ENCODE results near the gene KCNAB1. TPM values are rescaled to one million over a fixed set of nuclear protein-coding genes. Genes with fewer than 3 reads are reported as not detected.

The KCNAB1 gene
- total RNA-seq, 3 donors from 2014 or later, result 3.9 to 8.3 (median 5.4) TPM

DNA sequence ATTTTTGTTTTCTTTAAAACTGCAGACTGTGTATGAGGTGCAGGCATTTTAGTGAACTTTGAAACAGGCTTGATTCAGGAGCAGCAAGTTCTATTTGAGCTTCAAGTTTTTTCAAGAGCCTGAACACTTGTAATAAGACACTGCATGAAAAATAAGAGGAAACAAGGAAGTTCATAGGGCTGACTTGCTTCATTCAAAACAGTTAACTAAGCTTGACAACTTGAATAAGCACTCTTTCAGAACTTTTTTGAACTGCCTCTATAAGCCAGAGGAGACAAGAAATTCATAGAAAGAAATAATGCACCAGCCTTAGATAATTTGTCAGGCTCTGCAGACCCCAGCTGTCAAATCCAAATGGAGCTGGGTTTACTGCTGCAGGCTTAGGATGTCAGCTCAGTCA, 304.4 kb downstream of the KCNAB1 start:
- TF ChIP-seq POLR2A (IDR thresholded peaks at IDR 0.05) (no peak), POLR2AphosphoS5 (IDR thresholded peaks at IDR 0.05) (no peak)
- TF ChIP-seq, protein P1, sequence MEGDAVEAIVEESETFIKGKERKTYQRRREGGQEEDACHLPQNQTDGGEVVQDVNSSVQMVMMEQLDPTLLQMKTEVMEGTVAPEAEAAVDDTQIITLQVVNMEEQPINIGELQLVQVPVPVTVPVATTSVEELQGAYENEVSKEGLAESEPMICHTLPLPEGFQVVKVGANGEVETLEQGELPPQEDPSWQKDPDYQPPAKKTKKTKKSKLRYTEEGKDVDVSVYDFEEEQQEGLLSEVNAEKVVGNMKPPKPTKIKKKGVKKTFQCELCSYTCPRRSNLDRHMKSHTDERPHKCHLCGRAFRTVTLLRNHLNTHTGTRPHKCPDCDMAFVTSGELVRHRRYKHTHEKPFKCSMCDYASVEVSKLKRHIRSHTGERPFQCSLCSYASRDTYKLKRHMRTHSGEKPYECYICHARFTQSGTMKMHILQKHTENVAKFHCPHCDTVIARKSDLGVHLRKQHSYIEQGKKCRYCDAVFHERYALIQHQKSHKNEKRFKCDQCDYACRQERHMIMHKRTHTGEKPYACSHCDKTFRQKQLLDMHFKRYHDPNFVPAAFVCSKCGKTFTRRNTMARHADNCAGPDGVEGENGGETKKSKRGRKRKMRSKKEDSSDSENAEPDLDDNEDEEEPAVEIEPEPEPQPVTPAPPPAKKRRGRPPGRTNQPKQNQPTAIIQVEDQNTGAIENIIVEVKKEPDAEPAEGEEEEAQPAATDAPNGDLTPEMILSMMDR (IDR thresholded peaks at IDR 0.05), result no peak
- DNase-seq (ENCODE audit: low spot score in 2 of 2), result no peak
- Histone ChIP-seq H3K9me3 (no peaks in the 10 kb centered on the region), H3K4me3 (no peak overlapping the region), H3K36me3 (no peaks in the 10 kb centered on the region), H3K27ac (no peak overlapping the region), H3K27me3 (no peaks in the 10 kb centered on the region), H3K4me1 (no peaks in the 10 kb centered on the region)
- intact Hi-C loops (cut with DNase I; ENCODE audit: low total_unique reads), result no loop called here

DNA sequence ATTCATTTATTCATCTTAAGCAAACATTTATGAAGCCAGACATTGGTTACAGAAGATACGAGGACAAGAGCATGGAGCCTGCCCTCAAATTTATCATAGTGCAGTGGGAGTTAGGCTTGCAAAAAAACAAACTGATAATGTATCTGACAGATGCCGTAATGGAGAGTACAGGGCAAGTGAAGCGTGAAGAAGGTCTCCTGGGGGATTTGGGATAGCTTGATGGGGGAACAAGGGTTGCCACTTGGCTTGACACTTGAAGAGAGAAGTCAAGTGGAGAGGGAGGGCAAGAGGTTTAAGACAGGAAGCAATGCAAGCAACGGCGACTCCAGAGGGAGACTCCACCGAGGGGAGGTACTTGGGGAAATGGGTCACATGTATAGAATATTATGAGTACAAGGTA, 305.3 kb downstream of the KCNAB1 start:
- no peak for DNase-seq (ENCODE audit: low spot score in 2 of 2)
- no peaks in the 10 kb centered on the region for H3K27me3 ChIP-seq
- H3K36me3 ChIP-seq, result no peaks in the 10 kb centered on the region
- no peaks in the 10 kb centered on the region for H3K4me1 ChIP-seq
- no peak overlapping the region for H3K4me3 ChIP-seq
- intact Hi-C loops (cut with DNase I; ENCODE audit: low total_unique reads), result no loop called here
- H3K27ac ChIP-seq, result no peak overlapping the region
- no peak for TF ChIP-seq POLR2AphosphoS5 (IDR thresholded peaks at IDR 0.05)
- TF ChIP-seq, protein P1 (IDR thresholded peaks at IDR 0.05), result no peak
- no peak for TF ChIP-seq POLR2A (IDR thresholded peaks at IDR 0.05)
- H3K9me3 ChIP-seq, result no peaks in the 10 kb centered on the region

DNA sequence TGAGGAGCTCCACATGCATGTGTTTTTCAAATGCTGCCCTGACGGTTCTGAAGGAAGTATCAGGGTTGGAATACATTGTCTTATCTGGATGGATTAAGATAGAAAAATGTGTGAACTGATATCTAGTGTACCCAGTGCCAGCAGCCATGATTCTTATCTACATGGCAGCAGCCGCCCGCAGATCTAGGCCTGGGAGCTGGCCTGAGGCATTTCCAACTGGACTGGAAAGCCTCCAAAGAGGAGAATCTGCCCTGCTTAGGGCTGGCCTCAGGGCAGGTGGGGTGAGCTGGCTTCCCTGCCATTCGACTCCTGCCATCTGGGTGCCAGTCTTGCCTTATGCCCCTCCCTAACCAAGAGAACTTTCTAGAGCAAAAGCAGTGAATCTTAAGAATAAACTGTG, 308.7 kb downstream of the KCNAB1 start:
- intact Hi-C loops (cut with DNase I; ENCODE audit: low total_unique reads), result no loop called here
- Histone ChIP-seq H3K4me1 (no peaks in the 10 kb centered on the region), H3K27ac (no peak overlapping the region), H3K27me3 (no peaks in the 10 kb centered on the region), H3K36me3 (no peaks in the 10 kb centered on the region), H3K4me3 (no peak overlapping the region), H3K9me3 (no peaks in the 10 kb centered on the region)
- TF ChIP-seq POLR2A (IDR thresholded peaks at IDR 0.05) (no peak), POLR2AphosphoS5 (IDR thresholded peaks at IDR 0.05) (no peak)
- TF ChIP-seq, protein P1 (IDR thresholded peaks at IDR 0.05), result no peak
- no peak for DNase-seq (ENCODE audit: low spot score in 2 of 2)

DNA sequence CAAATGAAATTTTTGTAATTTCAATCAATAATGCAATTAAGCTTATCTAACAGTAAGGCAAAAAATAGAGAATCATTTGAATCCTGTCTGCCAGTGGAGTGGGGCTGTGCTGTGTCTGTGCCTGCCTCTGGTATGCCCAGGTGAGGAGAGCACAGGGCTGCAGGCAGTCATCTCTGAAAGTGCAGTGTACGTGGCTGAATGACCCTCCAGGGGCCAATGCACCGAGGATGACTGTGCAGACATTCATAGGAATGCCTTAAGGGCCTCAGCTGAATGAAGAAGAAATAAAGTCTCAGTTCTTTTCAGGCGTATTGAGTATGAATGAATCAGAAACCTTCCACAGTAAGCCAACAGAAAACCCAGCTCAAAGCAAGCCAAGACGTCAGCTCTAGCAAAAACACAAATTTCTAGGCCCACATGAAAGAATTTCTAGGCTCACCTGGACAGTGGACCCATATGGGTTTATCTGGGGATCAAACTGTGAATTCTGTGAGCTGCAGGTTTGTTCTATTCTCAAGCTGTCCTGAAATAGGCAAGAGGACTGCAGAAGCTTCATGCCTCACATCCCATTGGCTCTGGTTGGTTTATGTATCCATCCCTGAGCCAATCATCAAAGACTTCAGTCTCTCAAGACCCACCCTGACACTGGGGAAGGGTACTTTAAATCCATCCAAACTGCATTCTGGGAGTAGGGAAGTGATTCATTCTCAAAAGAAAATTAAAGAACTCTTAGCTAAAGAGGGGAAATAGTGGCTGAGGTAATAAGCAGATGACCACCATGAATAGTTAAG, 311.2 kb downstream of the KCNAB1 start:
- intact Hi-C loops (cut with DNase I; ENCODE audit: low total_unique reads), result no loop called here
- Histone ChIP-seq H3K27ac (no peak overlapping the region), H3K4me1 (no peaks in the 10 kb centered on the region), H3K36me3 (no peaks in the 10 kb centered on the region), H3K27me3 (no peaks in the 10 kb centered on the region), H3K4me3 (no peak overlapping the region), H3K9me3 (no peaks in the 10 kb centered on the region)
- TF ChIP-seq POLR2AphosphoS5 (IDR thresholded peaks at IDR 0.05) (no peak), POLR2A (IDR thresholded peaks at IDR 0.05) (no peak)
- TF ChIP-seq, protein P1 (IDR thresholded peaks at IDR 0.05), result no peak
- DNase-seq (ENCODE audit: low spot score in 2 of 2), result no peak

DNA sequence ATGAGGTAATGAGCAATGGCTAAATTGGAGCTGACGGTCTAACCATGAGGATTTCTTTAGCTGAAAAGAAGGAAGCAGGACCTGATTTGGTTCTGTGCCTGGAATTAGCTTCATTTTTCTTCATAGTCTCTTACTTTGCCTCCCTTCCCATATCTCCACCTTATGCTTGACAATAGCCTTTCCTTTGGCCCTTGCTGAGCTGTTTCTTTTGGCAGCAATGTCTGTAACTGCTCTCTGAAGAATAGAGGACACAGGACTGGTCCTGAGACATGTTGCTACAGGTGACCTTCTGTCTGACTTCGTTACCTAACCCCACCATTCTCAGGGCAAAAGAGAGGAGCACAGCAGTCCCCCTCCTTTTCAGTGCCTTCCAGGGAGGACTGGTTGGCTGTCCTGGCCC, 312.2 kb downstream of the KCNAB1 start:
- Histone ChIP-seq H3K9me3 (no peaks in the 10 kb centered on the region), H3K27me3 (no peaks in the 10 kb centered on the region), H3K36me3 (no peaks in the 10 kb centered on the region), H3K27ac (no peak overlapping the region), H3K4me1 (no peaks in the 10 kb centered on the region), H3K4me3 (no peak overlapping the region)
- no peak for TF ChIP-seq POLR2A (IDR thresholded peaks at IDR 0.05)
- TF ChIP-seq POLR2AphosphoS5 (IDR thresholded peaks at IDR 0.05), result no peak
- TF ChIP-seq, protein P1 (IDR thresholded peaks at IDR 0.05), result no peak
- no peak for DNase-seq (ENCODE audit: low spot score in 2 of 2)
- intact Hi-C loops (cut with DNase I; ENCODE audit: low total_unique reads), result no loop called here

Measured in breast epithelium (tissue), 4 donors.